ENCODE measurements around the gene RAPGEF4.

- TF ChIP-seq HCFC1 (IDR thresholded peaks at IDR 0.05; ENCODE audit: low read depth, low read length) (no peak), TFE3 (CRISPR knock-in tag; IDR thresholded peaks at IDR 0.05) (no peak), NKRF (IDR thresholded peaks at IDR 0.05; ENCODE audit: borderline replicate concordance) (no peak), ZNF280B (CRISPR knock-in tag; IDR thresholded peaks at IDR 0.05) (no peak), GABPA (tag; conservative IDR thresholded peaks at IDR 0.05; ENCODE audit: low read depth) (no peak), ZNF785 (CRISPR knock-in tag; IDR thresholded peaks at IDR 0.05) (no peak), MAX (CRISPR knock-in tag; IDR thresholded peaks at IDR 0.05) (no peak), YY1 (IDR thresholded peaks at IDR 0.05; ENCODE audit: borderline replicate concordance in 1 of 3, control insufficient read depth in 1 of 3, extremely low read depth in 1 of 3, insufficient read depth in 3 of 3, insufficient read length in 1 of 3, insufficient replicate concordance in 2 of 3, low read depth in 1 of 3, low read length in 2 of 3) (no peak), CTCF (IDR thresholded peaks at IDR 0.05 in 2 of 3, conservative IDR thresholded peaks at IDR 0.05 in 1 of 3; ENCODE audit: insufficient read depth in 2 of 3, low read depth in 1 of 3, low read length in 3 of 3) (no peak)
These were observed 186.7 kb downstream of the RAPGEF4 start for GRCh38 chr2:172922306-172922705.

Measured in K562 (cell line).